NCI-H1092 treated with DMSO at 0.1 percent for 48 hours (cell line): Measurements from ENCODE around the gene TRIP4.
"Not testable (repeated sequence)": the region's sequence is repeated elsewhere in the genome, so short reads cannot be mapped to it uniquely, and the experiment has no call there.

Experiments
- DNase-seq: peaks from one replicate; lab custom pipeline; 2025; lab: John Stamatoyannopoulos, UW

Gene TRIP4

DNA sequence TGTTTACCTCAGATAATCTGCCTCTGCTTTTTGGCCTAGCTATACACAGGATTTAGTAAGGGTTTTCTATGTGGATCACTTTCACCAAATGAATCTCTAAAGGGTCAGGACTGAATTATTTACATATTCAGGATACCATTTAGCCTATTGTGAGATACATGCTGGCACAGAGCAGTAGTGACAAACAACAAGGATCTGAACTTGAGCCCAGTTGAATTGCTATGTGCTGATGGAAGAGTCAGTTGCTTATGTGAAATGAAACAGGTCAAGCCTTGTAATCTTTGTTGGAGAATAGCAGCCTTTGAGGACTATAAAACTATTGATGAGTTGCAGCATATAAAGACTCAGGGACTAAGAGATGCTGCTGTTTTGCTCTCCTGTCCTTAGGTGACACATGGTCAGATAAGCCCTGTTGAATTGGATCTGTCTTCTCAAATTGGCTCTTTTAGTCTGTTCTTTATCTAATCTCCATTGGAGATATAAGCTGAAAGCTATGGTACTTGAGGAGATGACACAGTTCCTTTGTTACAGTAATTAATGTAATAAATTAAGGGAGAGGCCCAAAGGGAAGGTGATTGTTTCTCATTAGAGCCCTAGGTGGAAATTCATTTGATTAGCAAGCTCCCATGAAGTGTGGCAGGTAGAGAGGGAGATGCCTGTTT is 103.1 kb downstream of the TRIP4 start:
- no peak for DNase-seq

DNA sequence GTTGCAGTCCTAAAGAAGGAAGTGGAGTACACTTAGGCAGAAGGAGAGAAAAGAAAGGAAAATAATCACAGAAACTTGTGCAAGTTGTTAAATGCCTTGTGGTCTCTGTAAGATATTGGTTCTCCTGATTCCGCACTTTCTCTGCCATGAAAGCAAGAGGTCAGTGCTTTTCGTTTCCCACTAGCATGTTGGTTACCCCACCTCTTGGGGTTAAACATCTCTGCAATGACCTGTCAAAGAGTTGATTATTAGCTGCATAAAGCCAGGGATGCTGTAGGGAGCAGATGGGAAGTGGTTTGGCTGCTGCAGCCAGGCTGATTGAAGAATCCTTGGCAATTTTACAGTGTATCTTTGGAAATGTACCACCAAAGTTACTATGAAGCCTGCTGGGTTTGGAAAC is 106.0 kb downstream of the TRIP4 start:
- DNase-seq, result no peak

DNA sequence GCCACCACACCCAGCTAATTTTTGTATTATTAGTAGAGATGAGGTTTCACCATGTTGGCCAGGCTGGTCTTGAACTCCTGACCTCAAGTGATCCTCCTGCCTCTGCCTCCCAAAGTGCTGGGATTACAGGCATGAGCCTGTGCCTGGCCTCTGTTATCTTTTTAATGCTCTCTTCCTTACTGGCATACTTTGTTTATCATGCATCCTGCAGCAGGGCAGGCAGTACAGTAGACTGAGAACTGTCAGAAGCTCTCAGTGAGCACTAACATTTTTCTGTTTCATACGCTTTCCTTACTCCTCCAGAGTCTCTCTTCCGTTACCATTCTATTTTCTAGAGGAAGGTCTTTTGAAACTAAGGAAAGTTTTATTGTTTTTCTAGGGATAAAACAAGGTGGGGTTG is 108.3 kb downstream of the TRIP4 start:
- not testable (repeated sequence) for DNase-seq

DNA sequence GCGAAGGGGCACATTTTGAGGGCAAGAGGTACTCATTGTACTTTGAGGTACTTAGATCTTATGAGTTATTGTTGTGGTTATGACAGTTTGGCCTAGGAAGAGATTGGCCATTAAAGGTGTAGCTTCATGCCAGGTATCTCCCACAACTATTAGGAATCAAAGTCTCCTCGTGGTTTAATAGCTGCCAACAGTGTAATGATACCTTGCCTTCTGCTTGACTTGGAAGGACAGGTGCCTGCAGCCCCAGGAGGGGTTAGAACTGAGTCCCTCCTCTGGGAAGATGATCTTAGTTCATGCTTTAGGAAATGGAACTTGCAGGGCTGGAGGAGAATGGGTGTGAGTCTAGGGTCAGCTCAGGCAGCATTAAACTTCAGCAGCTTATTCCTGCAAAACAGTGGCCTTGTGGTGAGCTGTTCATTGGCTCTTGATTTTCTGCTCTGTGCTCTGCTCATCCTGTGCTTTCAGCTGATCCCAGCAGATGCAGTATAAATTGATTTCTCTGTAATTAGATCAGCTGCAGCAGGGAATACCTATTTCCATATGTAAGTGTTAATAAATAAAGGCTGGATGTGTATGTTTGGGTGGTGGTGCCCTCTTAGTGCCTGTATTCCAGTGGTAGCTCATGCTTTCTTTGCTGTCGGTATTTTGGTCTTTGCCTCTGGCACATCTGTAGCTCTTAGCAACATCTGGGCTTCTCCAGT is 113.2 kb downstream of the TRIP4 start:
- DNase-seq, result no peak

DNA sequence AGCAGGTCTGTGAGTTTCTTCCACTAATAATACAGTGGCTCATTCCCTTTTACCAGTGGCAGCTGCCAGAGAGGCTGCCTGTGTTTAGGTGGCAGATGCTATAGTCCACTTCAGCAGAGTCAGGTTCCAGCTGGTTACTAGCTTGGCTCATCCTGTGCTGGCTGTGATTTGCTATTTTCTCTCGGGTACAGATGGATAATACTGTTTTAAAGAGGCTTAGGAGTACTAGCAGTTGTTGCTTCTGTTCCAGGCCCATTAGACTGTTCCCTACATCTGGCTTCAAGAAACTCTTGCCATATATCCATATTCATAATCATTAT is 113.7 kb downstream of the TRIP4 start:
- DNase-seq, result peak; percentile 4

DNA sequence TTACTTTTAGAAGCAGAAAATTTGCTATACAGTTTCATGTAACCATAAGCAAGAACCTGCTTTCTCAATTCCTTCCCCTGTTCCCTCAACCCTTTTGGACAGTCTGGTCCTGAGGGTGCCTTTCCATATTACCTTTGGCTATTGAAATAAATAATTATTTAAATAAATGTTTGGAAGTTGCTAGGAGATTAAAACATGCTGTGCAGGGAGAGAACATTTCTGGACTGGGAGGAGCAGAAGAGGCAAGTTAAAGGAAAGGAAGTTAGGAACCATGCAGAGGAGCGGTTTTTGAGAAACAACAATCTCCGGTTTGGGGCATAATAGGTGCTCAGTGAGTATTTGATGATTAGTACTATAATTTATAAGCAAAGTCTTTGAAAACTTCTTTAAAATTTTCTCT is 114.5 kb downstream of the TRIP4 start:
- DNase-seq, result no peak

DNA sequence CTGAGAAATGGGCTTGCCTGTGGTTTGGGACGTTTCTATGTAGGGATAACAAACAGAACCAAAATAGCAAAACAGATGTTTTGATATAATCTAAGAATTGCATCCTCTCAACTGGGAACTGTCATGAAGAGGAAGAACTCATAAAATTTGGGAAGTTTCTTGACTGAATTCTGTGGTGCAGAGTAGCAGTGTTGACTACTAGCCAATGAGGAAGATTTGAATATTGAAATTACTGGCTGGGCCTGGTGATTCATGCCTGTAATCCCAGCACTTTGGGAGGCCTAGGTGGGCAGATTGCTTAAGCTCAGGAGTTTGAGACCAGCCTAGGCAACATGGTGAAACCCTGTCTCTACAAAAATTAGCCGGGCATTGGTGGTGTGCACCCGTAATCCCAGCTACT is 114.9 kb downstream of the TRIP4 start:
- DNase-seq, result no peak

DNA sequence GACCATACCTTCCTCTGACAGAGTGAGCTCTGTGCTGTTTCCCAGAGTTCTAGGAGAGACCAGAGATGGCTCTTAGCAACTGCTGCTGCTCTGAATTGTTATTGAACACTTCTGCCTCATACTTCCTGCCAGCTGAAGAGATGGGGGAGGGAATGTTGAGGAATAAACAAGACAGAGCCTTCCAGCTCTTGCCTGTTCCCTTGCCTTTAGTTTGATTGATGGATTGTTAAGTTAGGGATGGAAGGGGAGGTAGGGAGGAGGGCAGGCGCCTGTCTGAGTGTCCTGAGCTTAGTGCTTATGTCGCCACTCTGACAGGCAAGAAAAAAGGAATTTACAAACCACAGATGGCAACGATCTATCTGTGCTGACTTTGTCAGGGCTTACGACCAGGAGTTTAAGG is 115.6 kb downstream of the TRIP4 start:
- no peak for DNase-seq

DNA sequence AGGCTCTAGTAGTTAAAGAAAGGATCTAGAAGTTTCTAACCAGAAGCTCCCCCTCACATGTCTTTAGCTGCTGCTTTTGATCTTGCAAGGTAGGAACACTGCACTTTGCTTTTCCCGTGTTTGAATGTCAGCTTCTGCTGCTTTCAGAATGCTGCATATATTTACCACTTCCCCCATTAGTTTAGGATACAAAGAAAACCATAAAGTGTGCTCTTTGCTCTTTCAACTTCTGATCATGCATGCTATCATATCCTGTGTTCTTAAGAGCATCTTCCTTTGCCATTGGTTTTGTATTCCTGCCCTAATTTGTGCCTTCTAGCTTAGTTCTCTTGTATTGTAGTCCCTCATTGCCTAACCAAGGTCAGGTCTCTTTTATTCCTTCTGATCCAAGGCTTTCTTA is 116.0 kb downstream of the TRIP4 start:
- no peak for DNase-seq
